KOPT-K1 (cell line): ENCODE results near the gene RPTOR.
"Not testable (repeated sequence)": the region's sequence is repeated elsewhere in the genome, so short reads cannot be mapped to it uniquely, and the experiment has no call there.

Experiments
- H3K27ac ChIP-seq: fragments of 200-600 bp; sonication (generic); 2 replicates; pipeline ENCODE4 v1.5.1; 2016; ENCODE audit warnings: antibody characterized with exemption, mild to moderate bottlenecking, low read depth, low read length; ENCODE audit not compliant: poor library complexity, severe bottlenecking
- H3K36me3 ChIP-seq: fragments of 200-600 bp; sonication (generic); 2 replicates; pipeline ENCODE4 v1.5.1; 2017; ENCODE audit warnings: antibody characterized with exemption, mild to moderate bottlenecking, low read length, moderate library complexity; ENCODE audit not compliant: insufficient read depth
- H3K9me3 ChIP-seq: fragments of 200-600 bp; sonication (generic); 2 replicates; pipeline ENCODE4 v1.5.1; 2017; ENCODE audit warnings: antibody characterized with exemption, low read length, mild to moderate bottlenecking; ENCODE audit not compliant: insufficient read depth, poor library complexity, severe bottlenecking

The RPTOR gene

GRCh38 chr17:80558046-80558445, 13.4 kb downstream of the RPTOR start:
- no peaks in the 10 kb centered on the region for H3K9me3 ChIP-seq
- peaks cover 48% of the 10 kb centered on the region; the same call in 1 of the 2 replicates for H3K36me3 ChIP-seq
- H3K27ac ChIP-seq: no peak overlapping the region

DNA sequence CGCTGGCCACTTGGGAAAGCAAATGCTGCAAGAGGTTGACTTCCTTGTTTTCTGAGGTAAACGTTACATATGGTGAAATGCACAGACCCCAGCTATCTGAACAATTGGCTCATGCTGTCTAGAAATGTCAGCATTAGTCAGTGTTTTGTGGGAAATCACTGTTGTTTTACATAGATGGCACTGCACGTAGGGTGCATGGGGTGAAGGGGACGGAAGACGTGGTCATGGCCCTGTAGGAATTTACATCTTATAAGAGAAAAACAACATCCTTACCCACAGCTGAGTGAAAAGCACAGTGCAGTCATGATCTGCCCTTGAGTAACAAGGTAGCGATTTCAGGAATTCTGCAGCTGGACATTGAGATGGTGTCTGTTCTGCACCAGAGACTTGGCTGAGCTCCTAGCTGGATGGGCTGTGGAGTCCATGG, 15.2 kb downstream of the RPTOR start:
- Histone ChIP-seq H3K36me3 (peaks cover 37% of the 10 kb centered on the region; the same call in 1 of the 2 replicates), H3K27ac (no peak overlapping the region), H3K9me3 (no peaks in the 10 kb centered on the region)

GRCh38 chr17:80561541-80562114, 17.0 kb downstream of the RPTOR start:
- Histone ChIP-seq H3K27ac (no peak overlapping the region), H3K36me3 (peaks cover 23% of the 10 kb centered on the region; the same call in 1 of the 2 replicates), H3K9me3 (no peaks in the 10 kb centered on the region)

DNA sequence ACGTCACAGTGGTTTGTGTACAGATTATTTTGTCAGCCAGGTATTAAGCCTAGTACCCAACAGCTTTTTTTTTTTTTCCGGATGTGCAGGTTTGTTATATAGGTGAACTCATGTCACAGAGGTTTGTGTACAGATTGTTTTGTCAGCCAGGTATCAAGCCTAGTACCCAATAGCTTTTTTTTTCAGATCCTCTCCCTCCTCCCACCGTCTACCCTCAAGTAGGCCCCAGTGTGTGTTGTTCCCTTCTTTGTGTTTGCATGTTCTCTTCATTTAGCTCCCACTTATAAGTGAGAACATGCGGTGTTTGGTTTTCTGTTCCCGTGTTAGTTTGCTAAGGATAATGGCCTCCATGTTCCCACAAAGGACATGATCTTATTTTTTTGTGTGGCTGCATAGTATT, 19.9 kb downstream of the RPTOR start:
- peaks cover 5% of the 10 kb centered on the region; the same call in 1 of the 2 replicates for H3K36me3 ChIP-seq
- peak overlapping the region; percentile 69 for H3K27ac ChIP-seq
- H3K9me3 ChIP-seq: no peaks in the 10 kb centered on the region

DNA sequence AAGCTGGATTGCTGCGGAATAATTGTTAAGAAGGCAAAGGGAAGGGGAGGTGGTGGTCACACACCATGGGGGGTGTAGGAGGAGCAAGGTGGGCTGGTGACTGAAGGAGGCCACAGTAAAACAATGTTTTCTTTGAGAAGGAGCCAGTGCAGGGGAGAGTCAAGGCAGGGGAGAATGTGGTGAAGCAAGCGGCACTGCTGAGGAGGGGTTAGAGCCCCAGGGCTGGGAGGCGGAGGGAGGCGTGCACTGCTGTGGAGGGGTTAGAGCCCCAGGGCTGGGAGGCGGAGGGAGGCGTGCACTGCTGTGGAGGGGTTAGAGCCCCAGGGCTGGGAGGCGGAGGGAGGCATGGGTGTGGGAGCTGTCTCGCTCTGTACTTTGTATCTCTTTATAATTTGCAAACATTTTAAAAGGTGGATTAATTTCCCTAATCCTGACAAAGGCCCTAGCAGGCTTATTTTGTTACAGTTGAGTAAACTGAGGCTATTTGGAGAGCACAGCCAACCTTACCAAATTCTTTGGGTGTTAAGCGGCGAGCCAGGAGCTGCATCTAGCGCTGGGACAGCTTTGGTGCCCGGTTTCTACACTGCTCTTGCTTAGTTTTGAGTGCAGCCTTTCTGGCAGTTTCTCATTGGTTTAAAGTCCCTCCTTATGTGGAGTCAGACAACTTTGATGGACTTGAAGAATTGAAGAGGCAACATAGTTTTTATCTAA, 20.9 kb downstream of the RPTOR start:
- Histone ChIP-seq H3K36me3 (no peaks in the 10 kb centered on the region), H3K9me3 (no peaks in the 10 kb centered on the region), H3K27ac (peak overlapping the region; percentile 69)

- Histone ChIP-seq H3K27ac (peak overlapping the region; percentile 69), H3K36me3 (no peaks in the 10 kb centered on the region), H3K9me3 (no peaks in the 10 kb centered on the region)
These were observed 21.4 kb downstream of the RPTOR start for GRCh38 chr17:80566054-80566400.

DNA sequence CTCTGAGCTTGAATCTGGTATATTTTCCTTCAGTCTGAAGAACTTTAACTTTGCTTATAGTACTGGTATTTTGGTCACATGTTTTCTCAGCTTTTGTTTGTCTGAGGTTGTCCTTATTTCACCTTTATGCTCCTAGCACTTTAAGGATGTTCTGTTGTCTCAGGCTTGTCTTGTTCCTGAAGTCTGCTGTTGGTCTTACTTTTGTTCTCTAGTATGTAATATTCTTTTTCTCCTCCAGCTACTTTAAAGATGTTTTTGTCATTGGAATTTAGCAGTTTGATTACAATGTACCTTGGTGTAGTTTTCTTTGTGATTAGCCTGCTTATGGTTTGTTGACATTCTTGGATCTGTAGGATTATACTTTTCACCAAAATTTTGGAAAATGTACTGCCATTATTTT, 23.6 kb downstream of the RPTOR start:
- Histone ChIP-seq H3K36me3 (peaks cover 8% of the 10 kb centered on the region; the same call in 1 of the 2 replicates), H3K27ac (no peak overlapping the region), H3K9me3 (peaks cover 9% of the 10 kb centered on the region)

DNA sequence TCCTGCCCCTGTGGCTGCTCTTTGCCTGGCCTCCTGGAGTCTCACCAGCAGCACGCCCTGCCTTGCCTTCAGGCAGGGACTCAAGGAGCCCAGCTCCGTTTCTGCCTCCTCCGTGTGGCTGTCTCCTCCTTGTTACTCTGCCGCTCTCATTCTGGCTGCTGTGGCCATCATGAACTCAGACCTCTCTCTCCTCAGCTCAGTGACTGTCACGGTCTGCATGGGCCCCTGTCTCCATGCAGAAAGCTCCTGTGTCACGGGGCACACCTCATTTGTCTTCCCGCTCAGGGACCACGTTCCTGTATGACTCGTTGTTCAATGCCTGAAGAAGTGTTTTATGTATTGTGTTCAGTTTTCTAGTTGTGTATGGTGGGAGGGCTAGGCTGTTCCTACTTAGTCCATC, 25.3 kb downstream of the RPTOR start:
- Histone ChIP-seq H3K9me3 (peaks cover 9% of the 10 kb centered on the region), H3K36me3 (peaks cover 8% of the 10 kb centered on the region; the same call in 1 of the 2 replicates), H3K27ac (no peak overlapping the region)

GRCh38 chr17:80573701-80574100, 29.1 kb downstream of the RPTOR start:
- Histone ChIP-seq H3K27ac (no peak overlapping the region), H3K9me3 (peaks cover 9% of the 10 kb centered on the region), H3K36me3 (peaks cover 8% of the 10 kb centered on the region; the same call in 1 of the 2 replicates)

GRCh38 chr17:80574496-80574895, 29.9 kb downstream of the RPTOR start:
- Histone ChIP-seq H3K27ac (no peak overlapping the region), H3K9me3 (peaks cover 9% of the 10 kb centered on the region), H3K36me3 (peaks cover 8% of the 10 kb centered on the region; the same call in 1 of the 2 replicates)

GRCh38 chr17:80575057-80575875, 30.6 kb downstream of the RPTOR start:
- peaks cover 8% of the 10 kb centered on the region; the same call in 1 of the 2 replicates for H3K36me3 ChIP-seq
- peak overlapping the region; percentile 27 for H3K27ac ChIP-seq
- H3K9me3 ChIP-seq: peaks cover 9% of the 10 kb centered on the region

DNA sequence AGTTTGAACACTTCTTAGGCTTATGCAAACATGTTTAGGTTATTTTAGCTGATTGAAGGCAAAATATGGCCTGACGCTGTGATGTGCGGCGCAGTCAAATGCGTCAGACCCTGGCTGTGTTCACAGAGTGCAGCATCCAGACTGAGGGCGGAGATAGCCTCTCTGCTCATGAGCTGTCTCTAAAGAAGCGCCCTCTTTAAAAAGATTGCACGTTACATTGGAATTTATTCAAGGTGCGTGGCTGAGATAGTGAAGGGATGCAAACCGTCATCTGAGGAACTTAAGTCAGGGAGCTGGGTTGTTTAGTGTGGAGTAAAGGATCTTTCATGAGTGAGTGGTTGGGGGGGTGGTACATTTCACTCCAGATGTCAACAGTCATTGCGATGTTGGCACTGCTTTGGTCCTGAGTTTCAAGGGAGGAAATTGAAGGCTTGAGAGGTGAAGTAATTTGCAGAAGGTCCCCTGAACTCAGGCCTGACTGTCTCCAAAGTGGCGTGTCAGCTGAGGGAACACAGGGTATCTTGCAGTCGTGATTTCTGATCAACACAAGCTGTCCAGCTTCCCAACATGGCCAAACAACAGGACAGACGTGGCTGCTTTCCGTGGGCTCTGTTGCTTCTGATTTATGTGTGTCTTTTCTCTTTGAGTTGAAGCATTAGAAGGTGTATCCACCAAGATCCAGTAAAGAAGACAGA, 33.4 kb downstream of the RPTOR start:
- peak overlapping the region; percentile 9 for H3K27ac ChIP-seq
- peaks cover 10% of the 10 kb centered on the region; the same call in 1 of the 2 replicates for H3K36me3 ChIP-seq
- H3K9me3 ChIP-seq: no peaks in the 10 kb centered on the region

GRCh38 chr17:80578668-80579388, 34.2 kb downstream of the RPTOR start:
- Histone ChIP-seq H3K36me3 (peaks cover 18% of the 10 kb centered on the region; the same call in 1 of the 2 replicates), H3K27ac (peak overlapping the region; percentile 9)
- not testable (repeated sequence) for H3K9me3 ChIP-seq

- H3K36me3 ChIP-seq: peaks cover 18% of the 10 kb centered on the region
- H3K9me3 ChIP-seq: no peaks in the 10 kb centered on the region
- H3K27ac ChIP-seq: no peak overlapping the region
These were observed 37.5 kb downstream of the RPTOR start for GRCh38 chr17:80582165-80582564.
